ENCODE results near the gene IREB2.
A peak's percentile ranks its signal among the peaks of the same experiment; 100 is the strongest.

IREB2 gene

GRCh38 chr15:78437107-78437761, 782 bp upstream of the IREB2 start:
- peak overlapping the region; percentile 61 for H3K4me2 ChIP-seq (ENCODE audit: low read depth, low read length, poor library complexity, severe bottlenecking)
- peak overlapping the region; percentile 76 for H3K4me3 ChIP-seq (ENCODE audit: insufficient read depth, low read length, poor library complexity, severe bottlenecking)
- no peaks in the 10 kb centered on the region for H3F3A ChIP-seq (ENCODE audit: insufficient read depth)
- H3K9ac ChIP-seq (ENCODE audit: low read length) = peak overlapping the region; percentile 96
- peak overlapping the region; percentile 32 for H2AFZ ChIP-seq (ENCODE audit: low read depth, low read length, severe bottlenecking)
- H3K36me3 ChIP-seq (ENCODE audit: low read length) = peaks cover 17% of the 10 kb centered on the region
- no peaks in the 10 kb centered on the region for H3K9me3 ChIP-seq (ENCODE audit: insufficient read depth, low read length)
- peaks cover 42% of the 10 kb centered on the region for H3K79me2 ChIP-seq (ENCODE audit: insufficient read depth, low read length)
- H3K27me3 ChIP-seq (ENCODE audit: low read length) = no peaks in the 10 kb centered on the region
- 0 out of 2 replicates have a peak, but pooled peaks cover under 1% of the 10 kb centered on the region for H4K20me1 ChIP-seq (ENCODE audit: low read depth, low read length)
- peak overlapping the region; percentile 31 for H3K27ac ChIP-seq (ENCODE audit: low read depth, low read length)
- TF ChIP-seq EZH2phosphoT487 (conservative IDR thresholded peaks at IDR 0.05; ENCODE audit: low read length) = no peak
- TF ChIP-seq CTCF (IDR thresholded peaks at IDR 0.05; ENCODE audit: insufficient read depth, low read length, poor library complexity, severe bottlenecking) = no peak
- H3K9me2 ChIP-seq (replicated peaks; ENCODE audit: insufficient read depth, low read length) = no peaks in the 10 kb centered on the region

GRCh38 chr15:78438619-78439285, 736 bp downstream of the IREB2 start:
- peak overlapping the region; percentile 96 for H3K9ac ChIP-seq (ENCODE audit: low read length)
- H3K36me3 ChIP-seq (ENCODE audit: low read length) = peaks cover 21% of the 10 kb centered on the region
- TF ChIP-seq EZH2phosphoT487 (conservative IDR thresholded peaks at IDR 0.05; ENCODE audit: low read length) (no peak), CTCF (IDR thresholded peaks at IDR 0.05; ENCODE audit: insufficient read depth, low read length, poor library complexity, severe bottlenecking) (no peak)
- H3K9me2 ChIP-seq (replicated peaks; ENCODE audit: insufficient read depth, low read length) = no peaks in the 10 kb centered on the region
- H3K9me3 ChIP-seq (ENCODE audit: insufficient read depth, low read length) = no peaks in the 10 kb centered on the region
- peak overlapping the region; percentile 89 for H3K4me2 ChIP-seq (ENCODE audit: low read depth, low read length, poor library complexity, severe bottlenecking)
- peak overlapping the region; percentile 46 for H2AFZ ChIP-seq (ENCODE audit: low read depth, low read length, severe bottlenecking)
- H3F3A ChIP-seq (ENCODE audit: insufficient read depth) = no peaks in the 10 kb centered on the region
- peaks cover 57% of the 10 kb centered on the region for H3K79me2 ChIP-seq (ENCODE audit: insufficient read depth, low read length)
- H3K4me3 ChIP-seq (ENCODE audit: insufficient read depth, low read length, poor library complexity, severe bottlenecking) = peak overlapping the region; percentile 84
- H3K27ac ChIP-seq (ENCODE audit: low read depth, low read length) = peak overlapping the region; percentile 60
- H4K20me1 ChIP-seq (ENCODE audit: low read depth, low read length) = peaks cover 7% of the 10 kb centered on the region; the same call in 1 of the 2 replicates
- no peaks in the 10 kb centered on the region for H3K27me3 ChIP-seq (ENCODE audit: low read length)

GRCh38 chr15:78440375-78441373, 2.7 kb downstream of the IREB2 start:
- Histone ChIP-seq H3K27ac (ENCODE audit: low read depth, low read length) (no peak overlapping the region), H3K4me3 (ENCODE audit: insufficient read depth, low read length, poor library complexity, severe bottlenecking) (no peak overlapping the region), H3F3A (ENCODE audit: insufficient read depth) (no peaks in the 10 kb centered on the region), H3K27me3 (ENCODE audit: low read length) (no peaks in the 10 kb centered on the region), H4K20me1 (ENCODE audit: low read depth, low read length) (peaks cover 7% of the 10 kb centered on the region; the same call in 1 of the 2 replicates), H3K9me2 (replicated peaks; ENCODE audit: insufficient read depth, low read length) (no peaks in the 10 kb centered on the region), H3K36me3 (ENCODE audit: low read length) (peaks cover 31% of the 10 kb centered on the region), H3K4me2 (ENCODE audit: low read depth, low read length, poor library complexity, severe bottlenecking) (peak overlapping the region; percentile 89), H3K9ac (ENCODE audit: low read length) (peak overlapping the region; percentile 13; the same call in 1 of the 2 replicates), H3K79me2 (ENCODE audit: insufficient read depth, low read length) (peaks cover 76% of the 10 kb centered on the region), H3K9me3 (ENCODE audit: insufficient read depth, low read length) (no peaks in the 10 kb centered on the region), H2AFZ (ENCODE audit: low read depth, low read length, severe bottlenecking) (no peak overlapping the region)
- TF ChIP-seq EZH2phosphoT487 (conservative IDR thresholded peaks at IDR 0.05; ENCODE audit: low read length) (no peak), CTCF (IDR thresholded peaks at IDR 0.05; ENCODE audit: insufficient read depth, low read length, poor library complexity, severe bottlenecking) (no peak)

Measured in SU-DHL-6 (cell line).